ENCODE data around the gene CMPK1. TPM values are rescaled to one million over a fixed set of nuclear protein-coding genes. Genes with fewer than 3 reads are reported as not detected.

The CMPK1 gene
- total and polyA plus RNA-seq, 10 of the 15 experiments (the other 5 are each of a cell fraction or from before 2014, with no cell fraction given): 43.7 to 159 (median 85.6) TPM

DNA sequence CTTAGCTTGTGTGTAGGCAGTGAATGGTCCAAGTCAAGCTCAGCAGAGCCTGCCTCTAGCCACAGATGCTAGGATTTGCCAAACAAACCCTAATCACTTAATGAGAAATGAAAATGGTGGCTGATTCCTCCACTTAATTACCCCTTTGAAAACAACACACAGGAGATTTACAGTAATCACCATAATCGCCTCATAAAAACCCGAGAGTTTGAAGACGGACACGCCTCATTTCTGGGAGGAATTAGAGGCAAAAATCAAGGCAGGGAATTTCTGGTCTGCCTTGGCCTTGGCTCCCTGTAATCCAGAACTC, 66.2 kb downstream of the CMPK1 start:
- WGBS (ENCODE audit: insufficient coverage, insufficient replicate concordance, low lambda C conversion rate, missing lambda C conversion rate): 38% methylated on average over 4 of the region's 4 CpGs
- H3K79me2 ChIP-seq (ENCODE audit: control insufficient read depth, insufficient read depth, low read length): no peaks in the 10 kb centered on the region
- ChIA-PET POLR2A (no interaction called here), RAD21 (ENCODE audit: unreplicated experiment) (no interaction called here), SMC1A (ENCODE audit: uncharacterized antibody, unreplicated experiment) (interaction anchor here (1.2 kb wide), 1 partner anchor 9 kb away, joined by 3 read pairs; no protein-coding TSS in a partner anchor), CTCF (interaction anchor here (0.8 kb wide), 1 partner anchor 9 kb away, joined by 3 read pairs; no protein-coding TSS in a partner anchor)
- H3K9ac ChIP-seq (ENCODE audit: control insufficient read depth, insufficient read depth, low read length): no peak overlapping the region
- H3K27ac ChIP-seq (ENCODE audit: control insufficient read depth, insufficient read depth): no peak overlapping the region
- DNase-seq (ENCODE audit: low read depth, low spot score) (no peak), ATAC-seq (no peak), FAIRE-seq (no peak)
- intact Hi-C loops (cut with micrococcal nuclease; ENCODE audit: unreplicated experiment) (no loop called here), in situ Hi-C loops (cut with MboI) (no loop called here)
- BruUV-seq (replicated peaks): no TSS peak
- H3K9me3 ChIP-seq (replicated peaks; ENCODE audit: control insufficient read depth, insufficient read depth, low read length): no peaks in the 10 kb centered on the region
- no peak overlapping the region for H2AFZ ChIP-seq (ENCODE audit: control insufficient read depth, low read depth, low read length)
- no peaks in the 10 kb centered on the region for H3K36me3 ChIP-seq (ENCODE audit: control insufficient read depth in 2 of 2, insufficient read depth in 2 of 2, low read length in 1 of 2)
- H3K4me3 ChIP-seq: no peak overlapping the region
- H3K27me3 ChIP-seq (replicated peaks in 1 of 2; ENCODE audit: control insufficient read depth in 2 of 2, insufficient read depth in 2 of 2, low read length in 1 of 2): no peaks in the 10 kb centered on the region
- no peaks in the 10 kb centered on the region for H3K4me1 ChIP-seq (ENCODE audit: control insufficient read depth, insufficient read depth, low read length)
- TF ChIP-seq CHD1 (IDR thresholded peaks at IDR 0.05; ENCODE audit: low read depth, low read length): no peak
- no peak for TF ChIP-seq GATAD2B (conservative IDR thresholded peaks at IDR 0.05; ENCODE audit: low read depth)
- TF ChIP-seq SMAD5 (IDR thresholded peaks at IDR 0.05; ENCODE audit: low read depth): no peak
- TF ChIP-seq NRF1 (conservative IDR thresholded peaks at IDR 0.05; ENCODE audit: low read depth, low read length): no peak
- TF ChIP-seq RBBP5 (conservative IDR thresholded peaks at IDR 0.05): no peak
- no peak for TF ChIP-seq PAX8 (IDR thresholded peaks at IDR 0.05)
- TF ChIP-seq NBN (IDR thresholded peaks at IDR 0.05): no peak
- TF ChIP-seq SUZ12 (IDR thresholded peaks at IDR 0.05; ENCODE audit: unreplicated experiment): no peak
- TF ChIP-seq RELA (IDR thresholded peaks at IDR 0.05; ENCODE audit: borderline replicate concordance, partially characterized antibody): no peak
- no peak for TF ChIP-seq SP1 (IDR thresholded peaks at IDR 0.05; ENCODE audit: low read depth, low read length)
- TF ChIP-seq MXI1 (IDR thresholded peaks at IDR 0.05; ENCODE audit: low read depth, low read length): no peak
- no peak for TF ChIP-seq ZZZ3 (IDR thresholded peaks at IDR 0.05; ENCODE audit: control insufficient read depth, insufficient read length, low read depth)
- no peak for TF ChIP-seq MTA3 (IDR thresholded peaks at IDR 0.05; ENCODE audit: borderline replicate concordance, low read length)
- TF ChIP-seq CEBPB (IDR thresholded peaks at IDR 0.05; ENCODE audit: borderline replicate concordance in 1 of 2, low read depth in 2 of 2, low read length in 2 of 2): no peak
- TF ChIP-seq TCF3 (IDR thresholded peaks at IDR 0.05; ENCODE audit: borderline replicate concordance, insufficient read depth, low read depth, low read length): no peak
- TF ChIP-seq EED (IDR thresholded peaks at IDR 0.05; ENCODE audit: low read depth): no peak
- no peak for TF ChIP-seq RAD51 (IDR thresholded peaks at IDR 0.05)
- no peak for TF ChIP-seq RUNX3 (IDR thresholded peaks at IDR 0.05; ENCODE audit: low read length)
- no peak for TF ChIP-seq SMARCA5 (IDR thresholded peaks at IDR 0.05)
- no peaks in the 10 kb centered on the region for H4K20me1 ChIP-seq (ENCODE audit: control insufficient read depth, insufficient read depth)
- no peak overlapping the region for H3K4me2 ChIP-seq (ENCODE audit: control insufficient read depth, insufficient read depth)
